GM12878 (cell line): ENCODE results near the gene GNA14. TPM values are rescaled to one million over a fixed set of nuclear protein-coding genes. Genes with fewer than 3 reads are reported as not detected.

Source experiments
- ATAC-seq: fragments of 200-7000 bp; cut with Tn5 transposase; 3 replicates; pipeline ENCODE4 v1.9.1; 2020; ENCODE audit warnings: mild to moderate bottlenecking, moderate library complexity
- BruUV-seq: library from RNA; stranded (reverse); fragments of 400-500 nt; replicated peaks from 2 replicates; lab custom pipeline; 2021; lab: Mats Ljungman, UMichigan
- CTCF ChIA-PET: fragments of 300-600 bp; sonication (Branson Sonifier 250); formaldehyde crosslinking; extraction: SDS; loops from one replicate; lab custom pipeline; 2021; ENCODE audit warnings: inconsistent platforms; lab: Yijun Ruan, JAX
- POLR2A ChIA-PET: fragments of 350-600 bp; formaldehyde crosslinking; extraction: SDS; loops from one replicate; lab custom pipeline; 2021; ENCODE audit warnings: inconsistent platforms; lab: Charles Lee
- RAD21 ChIA-PET: fragments of 300-600 bp; sonication (Branson Sonifier 250); formaldehyde crosslinking; loops from one replicate; lab custom pipeline; 2023; ENCODE audit warnings: antibody characterized with exemption; ENCODE audit not compliant: unreplicated experiment; lab: Charles Lee
- SMC1A ChIA-PET: fragments of 300-600 bp; sonication (Branson Sonifier 250); formaldehyde crosslinking; loops from one replicate; lab custom pipeline; 2023; ENCODE audit not compliant: unreplicated experiment, uncharacterized antibody; lab: Charles Lee
- DNase-seq: peaks from one replicate; pipeline ENCODE4 v3.0.0-alpha.2; 2011; ENCODE audit warnings: low read depth, low spot score
- FAIRE-seq: peaks from 3 replicates; lab custom pipeline; 2011; peaks lifted over from hg19 to GRCh38; lab: Jason Lieb, UNC
- H2AFZ ChIP-seq: 2 replicates; pipeline ENCODE4 v1.6.0; 2011; ENCODE audit warnings: low read depth, low read length, control low read depth; ENCODE audit not compliant: control insufficient read depth
- H3K27ac ChIP-seq: 2 replicates; pipeline ENCODE4 v1.5.1; 2011; ENCODE audit warnings: control low read depth; ENCODE audit not compliant: control insufficient read depth, insufficient read depth
- H3K27me3 ChIP-seq, 2 experiments: replicated peaks in 1 of 2; 2 replicates each; pipeline versions ENCODE4 v1.6.0 to v1.6.1; 2011; ENCODE audit warnings: low read length in 1 of 2; ENCODE audit not compliant: control insufficient read depth in 2 of 2, insufficient read depth in 2 of 2
- H3K36me3 ChIP-seq, 2 experiments: 2 replicates each; pipeline ENCODE4 v1.5.1; 2011; ENCODE audit warnings: low read length in 1 of 2; ENCODE audit not compliant: control insufficient read depth in 2 of 2, insufficient read depth in 2 of 2
- H3K4me1 ChIP-seq: 2 replicates; pipeline ENCODE4 v1.6.1; 2011; ENCODE audit warnings: mild to moderate bottlenecking, low read length, moderate library complexity, mixed read lengths; ENCODE audit not compliant: control insufficient read depth, insufficient read depth
- H3K4me2 ChIP-seq: 2 replicates; pipeline ENCODE4 v1.6.0; 2011; ENCODE audit warnings: control low read depth; ENCODE audit not compliant: control insufficient read depth, insufficient read depth
- H3K4me3 ChIP-seq: fragments of 200-600 bp; sonication (generic); 2 replicates; pipeline ENCODE4 v1.5.1; 2016
- H3K79me2 ChIP-seq: 2 replicates; pipeline ENCODE4 v1.6.0; 2011; ENCODE audit warnings: low read length; ENCODE audit not compliant: control insufficient read depth, insufficient read depth
- H3K9ac ChIP-seq: 2 replicates; pipeline ENCODE4 v1.8.0; 2011; ENCODE audit warnings: low read length, control low read depth, mixed read lengths; ENCODE audit not compliant: control insufficient read depth, insufficient read depth
- H3K9me3 ChIP-seq: replicated peaks from 3 replicates; pipeline ENCODE4 v1.5.1; 2011; ENCODE audit warnings: mild to moderate bottlenecking, low read length; ENCODE audit not compliant: control insufficient read depth, insufficient read depth
- H4K20me1 ChIP-seq: 2 replicates; pipeline ENCODE4 v1.6.0; 2011; ENCODE audit not compliant: control insufficient read depth, insufficient read depth
- BCL11A ChIP-seq: IDR thresholded peaks from 2 replicates; pipeline ENCODE4 v1.6.1; 2011; ENCODE audit warnings: low read depth, low read length
- BCL3 ChIP-seq: IDR thresholded peaks from 2 replicates; pipeline ENCODE4 v1.6.1; 2011; ENCODE audit warnings: borderline replicate concordance, low read depth, mild to moderate bottlenecking, moderate library complexity, low read length; ENCODE audit not compliant: insufficient read depth, poor library complexity, severe bottlenecking
- CEBPZ ChIP-seq: fragments of 150-350 bp; IDR thresholded peaks from 2 replicates; pipeline ENCODE4 v1.6.1; 2016; ENCODE audit warnings: low read depth, low read length
- CHD4 ChIP-seq: fragments of 200-600 bp; sonication (generic); IDR thresholded peaks from 2 replicates; pipeline ENCODE4 v1.6.1; 2016; ENCODE audit warnings: mild to moderate bottlenecking
- EED ChIP-seq: sonication (generic); IDR thresholded peaks from 2 replicates; pipeline ENCODE4 v1.6.1; 2016; ENCODE audit warnings: antibody characterized with exemption, low read depth
- EGR1 ChIP-seq, 2 experiments: IDR thresholded peaks; 1 replicate in 1 of 2; 2 replicates in 1 of 2; pipeline ENCODE4 v1.6.1; 2011 to 2012; ENCODE audit warnings: low read depth in 2 of 2, low read length in 2 of 2, borderline replicate concordance in 1 of 2, mild to moderate bottlenecking in 1 of 2, moderate library complexity in 1 of 2
- ESRRA ChIP-seq: IDR thresholded peaks from 2 replicates; pipeline ENCODE4 v1.6.1; 2012; ENCODE audit warnings: mild to moderate bottlenecking, low read length, improper control_type of control experiment
- KLF5 ChIP-seq: fragments of 450-650 bp; IDR thresholded peaks from 2 replicates; pipeline ENCODE4 v1.6.1; 2014; ENCODE audit warnings: mild to moderate bottlenecking; ENCODE audit not compliant: partially characterized antibody
- MYC ChIP-seq: IDR thresholded peaks from 2 replicates; pipeline ENCODE4 v1.6.1; 2011; ENCODE audit warnings: mild to moderate bottlenecking, low read length, moderate library complexity, inconsistent platforms; ENCODE audit not compliant: insufficient read depth, insufficient replicate concordance, insufficient read length, severe bottlenecking
- NFYA ChIP-seq: IDR thresholded peaks from 2 replicates; pipeline ENCODE4 v1.6.1; 2011; ENCODE audit warnings: low read depth, mild to moderate bottlenecking, low read length, improper control_type of control experiment, borderline replicate concordance
- POLR2AphosphoS2 ChIP-seq: IDR thresholded peaks from 2 replicates; pipeline ENCODE4 v1.6.1; 2011; ENCODE audit warnings: low read depth, mild to moderate bottlenecking, low read length, improper control_type of control experiment, moderate library complexity
- SUPT20H ChIP-seq: IDR thresholded peaks from 2 replicates; pipeline ENCODE4 v1.6.1; 2011; ENCODE audit warnings: low read depth, mild to moderate bottlenecking, low read length, moderate library complexity, borderline replicate concordance; ENCODE audit not compliant: control insufficient read depth
- TCF12 ChIP-seq: IDR thresholded peaks from 2 replicates; pipeline ENCODE4 v1.6.1; 2011; ENCODE audit warnings: low read depth, mild to moderate bottlenecking, low read length
- TCF7 ChIP-seq: IDR thresholded peaks from 2 replicates; pipeline ENCODE4 v1.6.1; 2014; ENCODE audit warnings: antibody characterized with exemption, borderline replicate concordance
- WRNIP1 ChIP-seq: IDR thresholded peaks from 2 replicates; pipeline ENCODE4 v1.6.1; 2011; ENCODE audit warnings: low read depth, low read length, improper control_type of control experiment, borderline replicate concordance
- YBX1 ChIP-seq: fragments of 450-650 bp; IDR thresholded peaks from 2 replicates; pipeline ENCODE4 v1.6.1; 2016; ENCODE audit warnings: antibody characterized with exemption
- ZNF217 ChIP-seq: fragments of 450-650 bp; IDR thresholded peaks from 2 replicates; pipeline ENCODE4 v1.6.1; 2017; ENCODE audit warnings: antibody characterized with exemption, mild to moderate bottlenecking
- ZNF384 ChIP-seq: IDR thresholded peaks from 2 replicates; pipeline ENCODE4 v1.6.1; 2012; ENCODE audit warnings: low read depth, mild to moderate bottlenecking, low read length, improper control_type of control experiment, borderline replicate concordance
- WGBS: methylation state at CpG from one replicate; pipeline ENCODE4 v1.1.6; 2016; ENCODE audit warnings: low lambda C conversion rate; ENCODE audit not compliant: insufficient replicate concordance, insufficient coverage; ENCODE audit errors: missing lambda C conversion rate; 5-methylcytosine and 5-hydroxymethylcytosine counted together
- in situ Hi-C: fragments of 300-500 bp; cut with MboI; formaldehyde crosslinking; loops from 9 replicates; pipeline ENCODE4 v1.14.3; 2018; ENCODE audit warnings: mixed read lengths
- intact Hi-C: fragments of 100-400 bp; cut with micrococcal nuclease; formaldehyde crosslinking; loops from one replicate; pipeline ENCODE4 v1.14.2; 2022; ENCODE audit not compliant: unreplicated experiment
- polyA plus RNA-seq, 11 experiments: library from polyadenylated mRNA; depleted of rRNA in 4 of 11; unstranded in 6 of 11; stranded (reverse) in 5 of 11; fragments of >200 nt; fragmentation: Nextera tagmentation in 4 of 11; fragmentation: Illumina TruSeq in 1 of 11; extraction: Ambion mirVana in 4 of 11; extraction: Trizol in 1 of 11; gene quantifications; 1 replicate in 1 of 11; 2 replicates in 10 of 11; pipeline versions ENCODE4 v1.2.1 to v1.2.3, GENCODE V29; 2011 to 2016; ENCODE audit warnings: inconsistent platforms in 2 of 11, missing spikeins in 2 of 11, low read depth in 1 of 11
- total RNA-seq, 4 experiments: library from RNA; depleted of rRNA in 3 of 4; stranded (reverse); fragments of >200 nt in 3 of 4; fragmentation: Illumina TruSeq in 1 of 4; extraction: Trizol in 1 of 4; gene quantifications; 2 replicates each; pipeline versions ENCODE4 v1.2.1 to v1.2.3, GENCODE V29; 2013 to 2021

GNA14 gene
- total and polyA plus RNA-seq, 10 of the 15 experiments (the other 5 are each of a cell fraction or from before 2014, with no cell fraction given): 0.17 TPM; not detected in 9

- no peaks in the 10 kb centered on the region for H3K27me3 ChIP-seq
- H3K4me1 ChIP-seq: no peaks in the 10 kb centered on the region
- BruUV-seq: no TSS peak
- ChIA-PET CTCF (no interaction called here), POLR2A (no interaction called here), SMC1A (no interaction called here), RAD21 (no interaction called here)
- TF ChIP-seq SUPT20H (no peak), BCL11A (no peak), EGR1 (IDR thresholded peaks at IDR 0.05; ENCODE audit: borderline replicate concordance in 1 of 2, low read depth in 2 of 2, low read length in 2 of 2) (no peak), TCF7 (no peak), CEBPZ (no peak), EED (no peak), KLF5 (no peak), NFYA (no peak), ZNF217 (no peak), POLR2AphosphoS2 (no peak), YBX1 (no peak), TCF12 (no peak), MYC (no peak), CHD4 (no peak), ESRRA (no peak), ZNF384 (no peak), WRNIP1 (no peak), BCL3 (no peak)
- no peaks in the 10 kb centered on the region for H3K36me3 ChIP-seq
- 18% methylated on average over 7 of the region's 7 CpGs for WGBS
- H3K27ac ChIP-seq: no peak overlapping the region
- ATAC-seq (no peak), FAIRE-seq (no peak), DNase-seq (no peak)
- no peaks in the 10 kb centered on the region; the same call in 2 of the 3 replicates for H3K9me3 ChIP-seq
- intact Hi-C loops: no loop called here
- H4K20me1 ChIP-seq: no peaks in the 10 kb centered on the region
- no peaks in the 10 kb centered on the region for H3K79me2 ChIP-seq
- no peak overlapping the region for H3K4me3 ChIP-seq
- H3K9ac ChIP-seq: no peak overlapping the region
- no peak overlapping the region for H2AFZ ChIP-seq
- no peak overlapping the region for H3K4me2 ChIP-seq
- in situ Hi-C loops: no loop called here
Observed at GRCh38 chr9:77543131-77543822, 104.8 kb downstream of the GNA14 start.
